HCT116 (cell line): ENCODE measurements around the gene PPTC7. TPM values are rescaled to one million over a fixed set of nuclear protein-coding genes. Genes with fewer than 3 reads are reported as not detected.
A peak's percentile ranks its signal among the peaks of the same experiment; 100 is the strongest.

Experiments used
- ATAC-seq: fragments of 200-7000 bp; cut with Tn5 transposase; 2 replicates; pipeline ENCODE4 v1.9.1; 2020; ENCODE audit warnings: mild to moderate bottlenecking, moderate library complexity
- BruUV-seq: library from RNA; stranded (reverse); fragments of 400-500 nt; replicated peaks from 2 replicates; lab custom pipeline; 2021; lab: Mats Ljungman, UMichigan
- CTCF ChIA-PET: fragments of 300-600 bp; sonication (Branson Sonifier 250); formaldehyde crosslinking; loops from one replicate; lab custom pipeline; 2021; ENCODE audit warnings: antibody characterized with exemption; lab: Charles Lee
- POLR2A ChIA-PET: fragments of 300-600, 350-600 bp; sonication (Branson Sonifier 250); formaldehyde crosslinking; loops from one replicate; lab custom pipeline; 2021; ENCODE audit warnings: antibody characterized with exemption; lab: Charles Lee
- RAD21 ChIA-PET, 2 experiments: fragments of 300-600 bp; sonication (Branson Sonifier 250); formaldehyde crosslinking; loops; one replicate each; lab custom pipeline; 2023; ENCODE audit warnings: low total read pairs in 2 of 2; ENCODE audit not compliant: uncharacterized antibody in 2 of 2, unreplicated experiment in 2 of 2, low non-redundant PET in 1 of 2; lab: Charles Lee
- DNase-seq: peaks from one replicate; pipeline ENCODE4 v3.0.0-alpha.2; 2010; ENCODE audit warnings: low read depth, low spot score
- H2AFZ ChIP-seq: fragments of 200-600 bp; shearing (Covaris generic), sonication (generic); 2 replicates; pipeline ENCODE4 v1.6.1; 2017; ENCODE audit warnings: low read depth, mixed run types, mixed read lengths, antibody characterized with exemption, low read length; ENCODE audit not compliant: poor library complexity, severe bottlenecking
- H3K27ac ChIP-seq: 2 replicates; pipeline ENCODE4 v1.5.1; 2012; ENCODE audit warnings: low read depth, low read length
- H3K27me3 ChIP-seq: fragments of 200-600 bp; sonication (generic); 2 replicates; pipeline ENCODE4 v1.6.1; 2016; ENCODE audit warnings: mixed run types, low read length, mixed read lengths; ENCODE audit not compliant: insufficient read depth
- H3K36me3 ChIP-seq, 2 experiments: fragments of 200-500 bp in 1 of 2; fragments of 200-600 bp in 1 of 2; sonication (Bioruptor generic) in 1 of 2; sonication (generic) in 1 of 2; 2 replicates each; pipeline versions ENCODE4 v1.5.1 to v1.6.1; 2014 to 2016; ENCODE audit warnings: low read length in 2 of 2, inconsistent platforms in 1 of 2, mixed read lengths in 1 of 2, mixed run types in 1 of 2; ENCODE audit not compliant: insufficient read depth in 2 of 2, control insufficient read depth in 1 of 2
- H3K4me1 ChIP-seq, 2 experiments: fragments of 200-600 bp in 1 of 2; sonication (generic) in 1 of 2; 2 replicates each; pipeline versions ENCODE4 v1.5.1 to v1.6.1; 2012 to 2017; ENCODE audit warnings: low read length in 2 of 2, inconsistent platforms in 1 of 2, mild to moderate bottlenecking in 1 of 2, mixed read lengths in 1 of 2, mixed run types in 1 of 2, moderate library complexity in 1 of 2; ENCODE audit not compliant: insufficient read depth in 2 of 2, control insufficient read depth in 1 of 2
- H3K4me2 ChIP-seq: fragments of 200-600 bp; sonication (generic); 2 replicates; pipeline ENCODE4 v1.6.1; 2017; ENCODE audit warnings: mixed run types, low read length, mixed read lengths
- H3K4me3 ChIP-seq, 2 experiments: fragments of 200-600 bp in 1 of 2; sonication (generic) in 1 of 2; replicated peaks in 1 of 2; 2 replicates each; pipeline ENCODE4 v1.5.1; 2011 to 2016; ENCODE audit warnings: low read length in 2 of 2, control low read depth in 1 of 2, low read depth in 1 of 2, mild to moderate bottlenecking in 1 of 2, mixed read lengths in 1 of 2, mixed run types in 1 of 2
- H3K79me2 ChIP-seq: fragments of 200-600 bp; sonication (generic); 2 replicates; pipeline ENCODE4 v1.6.1; 2017; ENCODE audit warnings: mild to moderate bottlenecking, mixed run types, low read length, moderate library complexity, mixed read lengths; ENCODE audit not compliant: insufficient read depth
- H3K9ac ChIP-seq: fragments of 200-600 bp; sonication (generic); 2 replicates; pipeline ENCODE4 v1.6.1; 2016; ENCODE audit warnings: low read length, mixed read lengths
- H3K9me2 ChIP-seq: fragments of 200-600 bp; sonication (generic), shearing (Covaris generic); 2 replicates; pipeline ENCODE4 v1.6.1; 2017; ENCODE audit warnings: mixed run types, mild to moderate bottlenecking, moderate library complexity; ENCODE audit not compliant: insufficient read depth
- H3K9me3 ChIP-seq, 2 experiments: fragments of 200-500 bp in 1 of 2; fragments of 200-600 bp in 1 of 2; sonication (Bioruptor generic) in 1 of 2; sonication (generic) in 1 of 2; 2 replicates each; pipeline ENCODE4 v1.6.1; 2014 to 2017; ENCODE audit warnings: low read length in 2 of 2, mixed read lengths in 2 of 2, inconsistent platforms in 1 of 2, low read depth in 1 of 2, mild to moderate bottlenecking in 1 of 2, mixed run types in 1 of 2, moderate library complexity in 1 of 2; ENCODE audit not compliant: control insufficient read depth in 1 of 2, insufficient read depth in 1 of 2
- H4K20me1 ChIP-seq: fragments of 200-600 bp; sonication (generic), shearing (Covaris generic); 2 replicates; pipeline ENCODE4 v1.6.1; 2017; ENCODE audit warnings: mixed run types, mild to moderate bottlenecking, moderate library complexity; ENCODE audit not compliant: insufficient read depth
- EGR1 ChIP-seq: IDR thresholded peaks from 2 replicates; pipeline ENCODE4 v1.6.1; 2012; ENCODE audit warnings: low read depth
- FOSL1 ChIP-seq: IDR thresholded peaks from 2 replicates; pipeline ENCODE4 v1.6.1; 2012; ENCODE audit warnings: low read depth
- JUND ChIP-seq: IDR thresholded peaks from 2 replicates; pipeline ENCODE4 v1.6.1; 2012
- POLR2A ChIP-seq: IDR thresholded peaks from 2 replicates; pipeline ENCODE4 v1.7.0; 2011; ENCODE audit warnings: borderline replicate concordance; ENCODE audit not compliant: insufficient read depth, insufficient read length; ENCODE audit errors: extremely low read depth
- POLR2AphosphoS5 ChIP-seq: IDR thresholded peaks from 2 replicates; pipeline ENCODE4 v1.6.1; 2011; ENCODE audit warnings: mild to moderate bottlenecking, low read depth, low read length, moderate library complexity
- RAD21 ChIP-seq: IDR thresholded peaks from 2 replicates; pipeline ENCODE4 v1.6.1; 2012; ENCODE audit warnings: low read depth, mild to moderate bottlenecking
- SIN3A ChIP-seq: IDR thresholded peaks from 2 replicates; pipeline ENCODE4 v1.6.1; 2012; ENCODE audit warnings: low read depth
- SP1 ChIP-seq: IDR thresholded peaks from 2 replicates; pipeline ENCODE4 v1.6.1; 2012; ENCODE audit warnings: low read depth
- SRF ChIP-seq: IDR thresholded peaks from 2 replicates; pipeline ENCODE4 v1.6.1; 2012; ENCODE audit warnings: low read depth
- YY1 ChIP-seq: IDR thresholded peaks from 2 replicates; pipeline ENCODE4 v1.6.1; 2011; ENCODE audit warnings: low read length, low read depth, moderate library complexity, mild to moderate bottlenecking; ENCODE audit not compliant: insufficient replicate concordance; ENCODE audit errors: extremely low read depth
- ZFX ChIP-seq: fragments of 450-650 bp; IDR thresholded peaks from 2 replicates; pipeline ENCODE4 v1.6.1; 2017
- ZNF274 ChIP-seq: fragments of 200-500 bp; sonication (Bioruptor generic); IDR thresholded peaks from 2 replicates; pipeline ENCODE4 v1.6.1; 2014; ENCODE audit warnings: mild to moderate bottlenecking, low read depth, low read length, inconsistent platforms
- intact Hi-C: fragments of 100-400 bp; cut with micrococcal nuclease; formaldehyde crosslinking; loops from 2 replicates; pipeline ENCODE4 v1.10.0; 2022
- total RNA-seq: library from RNA; stranded (reverse); gene quantifications from one replicate; pipeline ENCODE4 v1.2.1, GENCODE V29; 2021; ENCODE audit not compliant: unreplicated experiment
- TF ChIP-seq, protein P1 (sequence below): IDR thresholded peaks from 2 replicates; pipeline ENCODE4 v1.6.1; 2011; ENCODE audit warnings: mild to moderate bottlenecking, low read length, moderate library complexity; ENCODE audit not compliant: insufficient replicate concordance; ENCODE audit errors: extremely low read depth

The PPTC7 gene
- total RNA-seq, 1 experiment from 2014 or later, result 25.2 TPM

DNA sequence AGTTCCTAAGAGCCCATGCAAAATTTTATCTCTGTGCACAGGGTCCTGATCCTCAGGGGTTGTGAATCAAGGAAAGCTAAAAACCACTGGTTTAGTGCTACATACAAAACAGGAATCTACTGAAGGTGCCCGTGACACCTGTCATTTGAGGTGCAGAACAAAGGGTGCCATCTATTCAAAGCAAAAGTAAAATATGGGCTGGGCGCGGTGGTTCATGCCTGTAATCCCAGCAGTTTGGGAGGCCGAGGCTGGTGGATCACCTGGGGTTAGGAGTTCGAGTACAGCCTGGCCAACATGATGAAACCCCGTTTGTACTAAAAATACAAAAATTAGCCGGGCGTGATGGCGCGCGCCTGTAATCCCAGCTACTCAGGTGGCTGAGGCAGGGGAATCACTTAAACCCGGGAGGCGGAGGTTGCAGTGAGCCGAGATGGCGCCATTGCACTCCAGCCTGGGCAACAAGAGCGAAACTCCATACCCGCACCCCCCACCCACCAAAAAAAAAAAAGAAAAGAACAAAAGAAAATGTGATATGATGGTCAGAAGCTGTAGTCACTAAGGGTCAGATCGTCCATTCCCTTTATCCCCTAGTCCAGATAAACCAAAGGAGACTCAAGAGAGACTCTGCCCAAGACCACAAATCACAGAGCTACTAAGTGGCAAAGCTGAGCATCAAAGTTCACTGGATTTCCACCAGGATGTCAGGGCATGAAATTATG, 3.4 kb downstream of the PPTC7 start:
- CTCF ChIA-PET, result interaction anchor here (0.7 kb wide), 1 partner anchor 130 kb away, joined by 3 read pairs; the partner anchor contains the start of gene ARPC3
- POLR2A ChIA-PET, result interaction anchor here (0.7 kb wide), 1 partner anchor 78 kb away, joined by 3 read pairs; the partner anchor contains the start of genes RAD9B and VPS29
- H3K4me3 ChIP-seq, result peak overlapping the region in 1 of 2 experiments; percentile 53; a peak in 3 of 4 replicates

More for the DNA sequence above, 3.4 kb downstream of the PPTC7 start:
- Histone ChIP-seq H3K4me2 (peak overlapping the region; percentile 89), H3K79me2 (peaks cover 79% of the 10 kb centered on the region), H3K27me3 (no peaks in the 10 kb centered on the region), H3K9me3 (no peaks in the 10 kb centered on the region), H3K27ac (peak overlapping the region; percentile 89), H4K20me1 (peaks cover 8% of the 10 kb centered on the region; the same call in 1 of the 2 replicates), H3K4me1 (peaks cover 42 to 85% of the 10 kb centered on the region in 2 experiments), H2AFZ (no peak overlapping the region), H3K36me3 (no peaks in the 10 kb centered on the region), H3K9me2 (no peaks in the 10 kb centered on the region), H3K9ac (peak overlapping the region; percentile 74)
- RAD21 ChIA-PET, result no interaction called here
- ATAC-seq (no peak), DNase-seq (no peak)
- intact Hi-C loops, result no loop called here
- TF ChIP-seq EGR1 (no peak), POLR2A (no peak), RAD21 (no peak), SRF (no peak), SIN3A (no peak), ZFX (no peak), ZNF274 (no peak), FOSL1 (no peak), YY1 (no peak), SP1 (no peak), POLR2AphosphoS5 (no peak), JUND (no peak)
- TF ChIP-seq, protein P1, sequence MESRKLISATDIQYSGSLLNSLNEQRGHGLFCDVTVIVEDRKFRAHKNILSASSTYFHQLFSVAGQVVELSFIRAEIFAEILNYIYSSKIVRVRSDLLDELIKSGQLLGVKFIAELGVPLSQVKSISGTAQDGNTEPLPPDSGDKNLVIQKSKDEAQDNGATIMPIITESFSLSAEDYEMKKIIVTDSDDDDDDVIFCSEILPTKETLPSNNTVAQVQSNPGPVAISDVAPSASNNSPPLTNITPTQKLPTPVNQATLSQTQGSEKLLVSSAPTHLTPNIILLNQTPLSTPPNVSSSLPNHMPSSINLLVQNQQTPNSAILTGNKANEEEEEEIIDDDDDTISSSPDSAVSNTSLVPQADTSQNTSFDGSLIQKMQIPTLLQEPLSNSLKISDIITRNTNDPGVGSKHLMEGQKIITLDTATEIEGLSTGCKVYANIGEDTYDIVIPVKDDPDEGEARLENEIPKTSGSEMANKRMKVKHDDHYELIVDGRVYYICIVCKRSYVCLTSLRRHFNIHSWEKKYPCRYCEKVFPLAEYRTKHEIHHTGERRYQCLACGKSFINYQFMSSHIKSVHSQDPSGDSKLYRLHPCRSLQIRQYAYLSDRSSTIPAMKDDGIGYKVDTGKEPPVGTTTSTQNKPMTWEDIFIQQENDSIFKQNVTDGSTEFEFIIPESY, result no peak
- BruUV-seq, result no TSS peak
